HepG2 (cell line): ENCODE data around the gene TNFSF10. TPM values are rescaled to one million over a fixed set of nuclear protein-coding genes. Genes with fewer than 3 reads are reported as not detected.
A peak's percentile ranks its signal among the peaks of the same experiment; 100 is the strongest.

ENCODE experiments used
- ARID5B ChIP-seq: IDR thresholded peaks from 2 replicates; pipeline ENCODE4 v1.4.0; 2020; ENCODE audit warnings: mild to moderate bottlenecking, missing genetic modification reagents
- ATF4 ChIP-seq, 2 experiments: fragments of 450-650 bp in 1 of 2; sonication (generic) in 1 of 2; formaldehyde crosslinking; IDR thresholded peaks; 2 replicates each; pipeline versions ENCODE4 v1.5.0 to v1.8.0; 2020 to 2022; ENCODE audit warnings: mild to moderate bottlenecking in 1 of 2, missing genetic modification reagents in 1 of 2
- CEBPG ChIP-seq: IDR thresholded peaks from 2 replicates; pipeline ENCODE4 v1.6.1; 2016
- CHD2 ChIP-seq: IDR thresholded peaks from 2 replicates; pipeline ENCODE4 v1.6.1; 2011; ENCODE audit warnings: low read depth, low read length, improper control_type of control experiment
- GATAD2A ChIP-seq: IDR thresholded peaks from 2 replicates; pipeline ENCODE4 v1.6.1; 2016
- ONECUT2 ChIP-seq: sonication (generic); formaldehyde crosslinking; IDR thresholded peaks from 2 replicates; pipeline ENCODE4 v1.4.0; 2020; ENCODE audit warnings: missing genetic modification reagents
- PAXIP1 ChIP-seq: sonication (generic); formaldehyde crosslinking; conservative IDR thresholded peaks from 2 replicates; pipeline ENCODE4 v1.4.0; 2020; ENCODE audit warnings: mild to moderate bottlenecking, missing genetic modification reagents, moderate library complexity
- PHF8 ChIP-seq: sonication (generic); formaldehyde crosslinking; IDR thresholded peaks from 2 replicates; pipeline ENCODE4 v1.5.0; 2020; ENCODE audit warnings: missing genetic modification reagents
- SOX6 ChIP-seq, 2 experiments: fragments of 450-650 bp in 1 of 2; sonication (generic) in 1 of 2; formaldehyde crosslinking in 1 of 2; IDR thresholded peaks; 2 replicates each; pipeline versions ENCODE4 v1.4.0 to v1.6.1; 2017 to 2020; ENCODE audit warnings: antibody characterized with exemption in 1 of 2, mild to moderate bottlenecking in 1 of 2, missing genetic modification reagents in 1 of 2
- TP53 ChIP-seq: sonication (generic); formaldehyde crosslinking; conservative IDR thresholded peaks from 2 replicates; pipeline ENCODE4 v1.4.0; 2020; ENCODE audit warnings: missing genetic modification reagents
- ZFP36 ChIP-seq: fragments of 150-350 bp; IDR thresholded peaks from 2 replicates; pipeline ENCODE4 v1.6.1; 2018; ENCODE audit warnings: borderline replicate concordance, low read length, low read depth; ENCODE audit not compliant: partially characterized antibody
- ZKSCAN5 ChIP-seq: sonication (generic); formaldehyde crosslinking; IDR thresholded peaks from 2 replicates; pipeline ENCODE4 v1.5.1; 2020; ENCODE audit warnings: mild to moderate bottlenecking, missing genetic modification reagents
- ZMYM4 ChIP-seq: sonication (generic); formaldehyde crosslinking; IDR thresholded peaks from 2 replicates; pipeline ENCODE4 v1.8.1; 2023; ENCODE audit warnings: mild to moderate bottlenecking, missing genetic modification reagents
- polyA plus RNA-seq, 8 experiments: library from polyadenylated mRNA; depleted of rRNA in 3 of 8; stranded (reverse) in 7 of 8; unstranded in 1 of 8; fragments of >200 nt; fragmentation: Illumina TruSeq in 4 of 8; extraction: Trizol in 4 of 8; gene quantifications; 2 replicates each; pipeline versions ENCODE4 v1.2.1 to v1.2.3, GENCODE V29; 2011 to 2016; ENCODE audit warnings: low read depth in 4 of 8, missing spikeins in 1 of 8, mixed read lengths in 1 of 8; ENCODE audit not compliant: insufficient read depth in 1 of 8
- total RNA-seq, 5 experiments: library from RNA; depleted of rRNA; stranded (reverse); fragments of >200 nt; fragmentation: Illumina TruSeq; extraction: Trizol; gene quantifications; 2 replicates each; pipeline ENCODE4 v1.2.3, GENCODE V29; 2016; ENCODE audit warnings: low read depth in 1 of 5

The TNFSF10 gene
- total and polyA plus RNA-seq, 2 of the 13 experiments (the other 11 are each of a cell fraction or from before 2014, with no cell fraction given), result 8.4 to 9.9 TPM

GRCh38 chr3:172569128-172570008, 46.1 kb upstream of the TNFSF10 start (continued):
- no peak for TF ChIP-seq ONECUT2
- TF ChIP-seq ZMYM4, result peak; percentile 21; the same call in 1 of the 2 replicates
- no peak for TF ChIP-seq ZFP36
- TF ChIP-seq ARID5B, result peak; percentile 30; the same call in 1 of the 2 replicates
- no peak for TF ChIP-seq SOX6 (IDR thresholded peaks at IDR 0.05)
- peak; percentile 86 for TF ChIP-seq SOX6 (CRISPR knock-in tag; IDR thresholded peaks at IDR 0.05)
- no peak for TF ChIP-seq PHF8 (CRISPR knock-in tag)
- TF ChIP-seq ZKSCAN5 (CRISPR knock-in tag), result peak; percentile 95
- TF ChIP-seq CHD2, result no peak
- TF ChIP-seq PAXIP1, result peak; percentile 16; the same call in 1 of the 2 replicates
- peak; percentile 73 for TF ChIP-seq CEBPG
- TF ChIP-seq TP53 (CRISPR knock-in tag), result no peak
- TF ChIP-seq ATF4 (CRISPR knock-in tag; IDR thresholded peaks at IDR 0.05), result peak in 1 of 2 experiments; percentile 51; a peak in 1 of 4 replicates
- peak; percentile 66 for TF ChIP-seq GATAD2A (CRISPR knock-in tag)
